ENCODE results near the gene FURIN.
"Not testable (repeated sequence)": the region's sequence is repeated elsewhere in the genome, so short reads cannot be mapped to it uniquely, and the experiment has no call there.

FURIN gene

GRCh38 chr15:90844696-90845095 is 23.7 kb upstream of the FURIN start:
- DNase-seq (ENCODE audit: low spot score), result no peak

GRCh38 chr15:90845201-90845949 is 23.0 kb upstream of the FURIN start:
- DNase-seq (ENCODE audit: low spot score), result peak; percentile 84

- not testable (repeated sequence) for DNase-seq (ENCODE audit: low spot score)
Observed at GRCh38 chr15:90849424-90849823, 19.0 kb upstream of the FURIN start.

DNA sequence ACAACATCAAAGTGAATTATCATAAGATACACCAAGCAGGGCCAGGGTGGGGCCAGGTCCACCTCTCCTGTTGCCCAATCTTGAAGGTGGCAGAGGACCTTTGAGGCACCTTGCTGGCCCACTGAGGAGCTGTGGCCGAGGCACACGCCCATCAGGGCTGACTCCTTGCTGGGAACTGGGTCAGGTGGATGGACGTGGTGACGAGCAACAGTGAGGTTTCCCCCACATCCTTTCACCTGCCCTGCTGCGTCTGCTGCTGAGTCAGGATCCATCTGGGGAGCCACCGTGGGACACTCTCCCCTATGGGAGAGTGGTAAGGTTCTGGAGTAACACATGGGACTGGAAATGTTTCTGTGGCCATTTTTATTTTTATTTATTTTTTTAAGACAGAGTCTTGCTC is 17.3 kb upstream of the FURIN start:
- no peak for DNase-seq (ENCODE audit: low spot score)

GRCh38 chr15:90851940-90852339 is 16.4 kb upstream of the FURIN start:
- no peak for DNase-seq (ENCODE audit: low spot score)

GRCh38 chr15:90855139-90855538 is 13.2 kb upstream of the FURIN start:
- DNase-seq (ENCODE audit: low spot score), result no peak

DNA sequence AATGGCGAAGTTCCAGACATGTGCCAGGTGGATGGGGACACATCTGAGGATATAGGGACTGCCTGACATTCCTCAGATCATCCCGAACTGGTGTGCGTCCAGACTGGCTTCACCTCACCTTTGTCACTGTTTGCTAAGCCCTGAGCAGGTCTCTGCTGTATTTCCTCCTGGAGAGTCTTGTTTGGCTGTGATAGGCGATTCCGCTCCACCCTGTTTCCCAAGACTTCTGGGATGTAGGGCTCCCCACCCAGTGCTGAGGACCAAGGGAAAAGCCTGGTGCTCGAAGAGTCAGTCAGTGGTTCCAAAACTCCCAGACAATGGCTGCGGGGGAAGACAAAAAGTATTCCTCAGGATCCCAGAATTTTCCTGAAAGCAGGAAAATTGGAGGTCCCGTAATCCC is 11.1 kb upstream of the FURIN start:
- DNase-seq (ENCODE audit: low spot score), result no peak

- no peak for DNase-seq (ENCODE audit: low spot score)
Observed at GRCh38 chr15:90857883-90858443, 10.4 kb upstream of the FURIN start.

DNA sequence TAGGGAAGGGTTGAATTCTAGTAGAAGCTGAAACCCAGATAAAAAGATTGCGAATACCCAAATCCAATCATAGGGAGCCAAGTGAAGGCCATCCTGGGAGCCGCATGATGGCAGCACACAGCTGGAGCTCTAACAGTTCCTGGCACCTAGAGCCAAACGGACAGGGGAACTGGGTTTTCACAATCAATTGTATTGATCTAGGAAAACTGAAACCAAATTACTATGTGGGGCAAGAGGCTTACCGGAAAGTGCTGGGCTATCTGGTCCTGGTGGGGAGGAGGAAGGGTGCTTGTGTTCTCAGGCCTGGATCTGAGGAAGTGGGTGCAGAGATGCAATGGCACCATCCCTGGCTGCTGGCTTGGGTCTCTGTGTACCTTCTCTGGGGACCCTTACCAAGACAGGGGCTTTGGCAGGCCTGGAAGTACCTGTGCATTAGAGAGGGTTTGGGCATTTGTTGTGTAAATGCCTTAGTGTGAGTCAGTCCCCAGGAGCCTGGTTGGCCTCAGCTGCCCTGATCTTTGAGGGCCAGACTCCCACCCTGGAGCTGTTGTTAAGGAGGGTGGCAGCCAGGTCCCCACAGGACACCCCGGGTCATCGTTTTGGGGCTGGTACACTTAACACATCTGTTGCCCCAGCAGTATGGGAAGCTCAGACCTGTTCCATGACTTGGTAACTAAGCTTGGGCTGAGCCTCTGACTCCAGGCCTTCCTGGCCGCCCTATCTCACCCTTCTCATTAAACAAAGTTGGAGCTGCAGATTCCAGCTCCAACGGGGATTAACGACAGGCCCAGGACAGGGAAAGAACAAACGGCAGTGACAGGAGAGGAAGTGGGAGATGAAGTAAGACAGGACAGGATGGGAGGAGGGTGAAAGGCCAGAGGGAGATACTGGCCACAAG is 8.9 kb upstream of the FURIN start:
- no peak for DNase-seq (ENCODE audit: low spot score)

DNA sequence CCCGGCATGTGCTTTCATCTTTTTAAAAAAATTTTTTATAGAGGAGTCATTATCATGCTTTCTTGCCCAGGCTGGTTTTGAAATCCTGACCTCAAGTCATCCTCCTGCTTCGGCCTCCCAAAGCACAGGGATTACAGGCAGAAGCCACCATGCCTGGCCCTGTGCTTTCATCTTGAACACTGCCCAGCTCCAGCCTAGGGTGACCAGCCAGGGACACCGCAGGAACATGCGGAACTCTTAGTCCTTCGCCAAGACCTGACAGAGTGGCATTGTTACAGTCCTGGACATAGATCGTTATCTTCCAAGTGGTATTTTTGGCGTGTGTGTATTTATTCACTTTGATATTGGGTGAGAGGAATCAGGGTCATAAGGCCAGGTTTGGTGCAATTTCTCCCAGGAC is 7.9 kb upstream of the FURIN start:
- DNase-seq (ENCODE audit: low spot score), result no peak

- no peak for DNase-seq (ENCODE audit: low spot score)
Observed at GRCh38 chr15:90860942-90861675, 7.3 kb upstream of the FURIN start.

- DNase-seq (ENCODE audit: low spot score), result no peak
Observed at GRCh38 chr15:90862487-90862886, 5.9 kb upstream of the FURIN start.

- peak; percentile 24 for DNase-seq (ENCODE audit: low spot score)
Observed at GRCh38 chr15:90862964-90863778, 5.2 kb upstream of the FURIN start.

DNA sequence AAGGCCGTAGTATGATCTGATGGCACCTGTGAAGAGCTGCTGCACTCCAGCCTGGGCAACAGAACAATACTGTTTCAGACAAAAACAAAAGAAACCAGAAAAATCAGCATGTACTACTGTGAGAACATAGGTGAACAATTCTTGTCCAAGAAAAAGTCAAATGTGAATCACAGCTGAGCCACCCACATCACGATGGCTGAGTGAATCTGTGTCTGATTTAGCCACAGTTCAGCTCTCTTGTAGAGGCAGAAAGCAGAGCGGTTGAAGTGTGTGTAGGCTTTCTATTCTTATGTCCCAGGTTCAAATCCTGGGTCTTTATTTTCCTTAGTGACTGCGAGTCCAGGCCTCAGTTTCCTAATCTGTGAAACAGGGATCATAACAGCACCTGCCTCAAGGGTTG is 4.4 kb upstream of the FURIN start:
- no peak for DNase-seq (ENCODE audit: low spot score)

- no peak for DNase-seq (ENCODE audit: low spot score)
Observed at GRCh38 chr15:90864507-90864906, 3.9 kb upstream of the FURIN start.

- DNase-seq (ENCODE audit: low spot score), result no peak
Observed at GRCh38 chr15:90865702-90866101, 2.7 kb upstream of the FURIN start.

GRCh38 chr15:90866161-90866715 is 2.1 kb upstream of the FURIN start:
- DNase-seq (ENCODE audit: low spot score), result no peak

- DNase-seq (ENCODE audit: low spot score), result no peak
Observed at GRCh38 chr15:90866800-90867199, 1.6 kb upstream of the FURIN start.

DNA sequence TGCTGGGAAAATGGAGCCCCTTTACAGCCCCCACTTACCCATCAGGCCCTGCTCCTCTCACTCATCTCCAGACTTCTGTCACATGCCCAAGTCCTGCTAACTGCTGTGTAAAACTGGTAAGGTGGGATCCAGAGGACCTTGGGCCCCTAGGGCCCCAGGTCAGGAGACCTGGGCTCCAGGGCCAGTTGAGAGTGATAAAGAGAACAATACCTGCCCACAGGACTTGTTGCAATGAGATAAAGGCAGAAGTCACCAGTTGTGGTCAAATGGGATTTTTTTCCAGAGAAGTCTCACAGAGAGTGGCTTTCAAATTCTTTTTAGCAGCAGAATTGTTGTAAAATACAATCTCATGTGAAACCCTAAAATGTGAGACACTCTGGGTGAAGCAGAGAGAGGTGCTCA is 753 bp downstream of the FURIN start:
- no peak for DNase-seq (ENCODE audit: low spot score)

- DNase-seq (ENCODE audit: low spot score), result peak; percentile 52
Observed at GRCh38 chr15:90869601-90870353, 1.4 kb downstream of the FURIN start.

Measured in AG08395 (cell line).